ENCODE results near the gene PSAT1.

DNA sequence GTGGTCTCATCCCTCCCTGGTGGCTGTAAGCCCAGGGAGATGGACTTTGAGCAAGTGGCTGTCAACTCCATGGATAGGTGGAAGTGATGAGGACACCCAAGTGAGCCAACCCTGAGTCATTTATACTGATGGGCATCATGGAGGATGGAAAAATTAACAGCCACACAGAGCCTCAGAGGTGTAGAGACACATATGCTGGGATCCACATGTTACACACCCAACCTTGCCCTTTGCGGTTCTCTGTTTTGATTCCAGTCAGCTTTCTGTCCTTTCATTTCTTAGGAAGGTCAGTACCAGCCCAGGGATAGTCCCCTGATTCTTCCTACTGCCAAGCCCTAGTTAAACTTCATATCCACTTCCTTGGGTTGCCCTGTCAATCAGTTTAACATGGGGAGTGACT lies 51.9 kb downstream of the PSAT1 start:
- TF ChIP-seq EZH2 (IDR thresholded peaks at IDR 0.05; ENCODE audit: low read depth, unreplicated experiment): no peak
- TF ChIP-seq, protein P1, sequence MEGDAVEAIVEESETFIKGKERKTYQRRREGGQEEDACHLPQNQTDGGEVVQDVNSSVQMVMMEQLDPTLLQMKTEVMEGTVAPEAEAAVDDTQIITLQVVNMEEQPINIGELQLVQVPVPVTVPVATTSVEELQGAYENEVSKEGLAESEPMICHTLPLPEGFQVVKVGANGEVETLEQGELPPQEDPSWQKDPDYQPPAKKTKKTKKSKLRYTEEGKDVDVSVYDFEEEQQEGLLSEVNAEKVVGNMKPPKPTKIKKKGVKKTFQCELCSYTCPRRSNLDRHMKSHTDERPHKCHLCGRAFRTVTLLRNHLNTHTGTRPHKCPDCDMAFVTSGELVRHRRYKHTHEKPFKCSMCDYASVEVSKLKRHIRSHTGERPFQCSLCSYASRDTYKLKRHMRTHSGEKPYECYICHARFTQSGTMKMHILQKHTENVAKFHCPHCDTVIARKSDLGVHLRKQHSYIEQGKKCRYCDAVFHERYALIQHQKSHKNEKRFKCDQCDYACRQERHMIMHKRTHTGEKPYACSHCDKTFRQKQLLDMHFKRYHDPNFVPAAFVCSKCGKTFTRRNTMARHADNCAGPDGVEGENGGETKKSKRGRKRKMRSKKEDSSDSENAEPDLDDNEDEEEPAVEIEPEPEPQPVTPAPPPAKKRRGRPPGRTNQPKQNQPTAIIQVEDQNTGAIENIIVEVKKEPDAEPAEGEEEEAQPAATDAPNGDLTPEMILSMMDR (conservative IDR thresholded peaks at IDR 0.05; ENCODE audit: low read depth in 2 of 2): no peak
- TF ChIP-seq POLR2AphosphoS5 (IDR thresholded peaks at IDR 0.05; ENCODE audit: low read depth): no peak
- TF ChIP-seq EZH2phosphoT487 (IDR thresholded peaks at IDR 0.05; ENCODE audit: unreplicated experiment): no peak
- no peak for TF ChIP-seq ZNF114 (CRISPR knock-in tag; IDR thresholded peaks at IDR 0.05)
- TF ChIP-seq JUNB (IDR thresholded peaks at IDR 0.05; ENCODE audit: unreplicated experiment): no peak
- TF ChIP-seq, protein P2, sequence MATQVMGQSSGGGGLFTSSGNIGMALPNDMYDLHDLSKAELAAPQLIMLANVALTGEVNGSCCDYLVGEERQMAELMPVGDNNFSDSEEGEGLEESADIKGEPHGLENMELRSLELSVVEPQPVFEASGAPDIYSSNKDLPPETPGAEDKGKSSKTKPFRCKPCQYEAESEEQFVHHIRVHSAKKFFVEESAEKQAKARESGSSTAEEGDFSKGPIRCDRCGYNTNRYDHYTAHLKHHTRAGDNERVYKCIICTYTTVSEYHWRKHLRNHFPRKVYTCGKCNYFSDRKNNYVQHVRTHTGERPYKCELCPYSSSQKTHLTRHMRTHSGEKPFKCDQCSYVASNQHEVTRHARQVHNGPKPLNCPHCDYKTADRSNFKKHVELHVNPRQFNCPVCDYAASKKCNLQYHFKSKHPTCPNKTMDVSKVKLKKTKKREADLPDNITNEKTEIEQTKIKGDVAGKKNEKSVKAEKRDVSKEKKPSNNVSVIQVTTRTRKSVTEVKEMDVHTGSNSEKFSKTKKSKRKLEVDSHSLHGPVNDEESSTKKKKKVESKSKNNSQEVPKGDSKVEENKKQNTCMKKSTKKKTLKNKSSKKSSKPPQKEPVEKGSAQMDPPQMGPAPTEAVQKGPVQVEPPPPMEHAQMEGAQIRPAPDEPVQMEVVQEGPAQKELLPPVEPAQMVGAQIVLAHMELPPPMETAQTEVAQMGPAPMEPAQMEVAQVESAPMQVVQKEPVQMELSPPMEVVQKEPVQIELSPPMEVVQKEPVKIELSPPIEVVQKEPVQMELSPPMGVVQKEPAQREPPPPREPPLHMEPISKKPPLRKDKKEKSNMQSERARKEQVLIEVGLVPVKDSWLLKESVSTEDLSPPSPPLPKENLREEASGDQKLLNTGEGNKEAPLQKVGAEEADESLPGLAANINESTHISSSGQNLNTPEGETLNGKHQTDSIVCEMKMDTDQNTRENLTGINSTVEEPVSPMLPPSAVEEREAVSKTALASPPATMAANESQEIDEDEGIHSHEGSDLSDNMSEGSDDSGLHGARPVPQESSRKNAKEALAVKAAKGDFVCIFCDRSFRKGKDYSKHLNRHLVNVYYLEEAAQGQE (IDR thresholded peaks at IDR 0.05; ENCODE audit: unreplicated experiment): no peak
